ENCODE data around the gene PGAM2.

GRCh38 chr7:44077681-44078091 is 12.3 kb upstream of the PGAM2 start:
- TF ChIP-seq REPIN1 (CRISPR knock-in tag; IDR thresholded peaks at IDR 0.05; ENCODE audit: borderline replicate concordance, low read depth): no peak
- TF ChIP-seq ZNF766 (CRISPR knock-in tag; IDR thresholded peaks at IDR 0.05; ENCODE audit: borderline replicate concordance): no peak

Data from HepG2 (cell line).